Measurements from ENCODE around the gene ZNF555.

GRCh38 chr19:2824129-2824528 lies 17.1 kb upstream of the ZNF555 start:
- TF ChIP-seq CTCF (IDR thresholded peaks at IDR 0.05 in 8 of 11, conservative IDR thresholded peaks at IDR 0.05 in 3 of 11) (no peak), POLR2A (IDR thresholded peaks at IDR 0.05) (no peak), POLR2AphosphoS5 (IDR thresholded peaks at IDR 0.05) (no peak)
